Loucy (cell line): ENCODE measurements around the gene MRPL52.

Experiments used
- CTCF ChIP-seq: fragments of 200-600 bp; sonication (generic); conservative IDR thresholded peaks from 2 replicates; pipeline ENCODE4 v1.5.1; 2014; ENCODE audit warnings: mild to moderate bottlenecking, antibody characterized with exemption, low read length
- EZH2phosphoT487 ChIP-seq: fragments of 200-600 bp; IDR thresholded peaks from 2 replicates; pipeline ENCODE4 v1.6.1; 2018; ENCODE audit warnings: antibody characterized with exemption, mild to moderate bottlenecking, moderate library complexity, borderline replicate concordance

DNA sequence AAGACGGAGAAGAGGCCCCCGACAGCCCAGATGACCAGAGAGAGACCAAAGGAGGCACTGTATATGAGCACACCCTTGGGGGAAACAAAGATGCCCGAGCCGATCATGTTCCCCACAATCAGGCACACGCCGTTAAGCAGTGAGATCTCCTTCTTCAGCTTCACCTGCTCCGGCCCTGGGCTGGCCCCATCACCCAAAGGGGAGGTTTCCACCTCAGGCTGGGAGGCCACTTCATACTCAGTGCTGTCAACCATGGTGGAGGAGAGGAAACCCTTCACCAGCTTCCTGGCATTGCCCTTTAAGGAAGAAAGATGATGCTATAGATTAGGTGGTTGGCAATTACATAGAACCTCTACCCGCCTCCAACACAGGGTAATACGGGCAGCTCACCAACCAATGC is 16.5 kb upstream of the MRPL52 start:
- TF ChIP-seq CTCF (no peak), EZH2phosphoT487 (no peak)
